Mucosa of stomach (tissue), 1 donor: ENCODE data around the gene RASA4B.
"Not testable (repeated sequence)": the region's sequence is repeated elsewhere in the genome, so short reads cannot be mapped to it uniquely, and the experiment has no call there.

ENCODE experiments used
- H3K27me3 ChIP-seq: one replicate; pipeline ENCODE4 v1.7.0; 2013; ENCODE audit warnings: mild to moderate bottlenecking, low read length; ENCODE audit not compliant: control insufficient read depth, insufficient read depth
- H3K36me3 ChIP-seq: one replicate; pipeline ENCODE4 v1.7.0; 2013; ENCODE audit warnings: low read length; ENCODE audit not compliant: control insufficient read depth, insufficient read depth
- H3K4me1 ChIP-seq: one replicate; pipeline ENCODE4 v1.7.0; 2013; ENCODE audit warnings: mild to moderate bottlenecking, low read length; ENCODE audit not compliant: control insufficient read depth, insufficient read depth
- H3K4me3 ChIP-seq: one replicate; pipeline ENCODE4 v1.7.0; 2013; ENCODE audit warnings: low read length
- H3K9ac ChIP-seq: one replicate; pipeline ENCODE4 v1.7.0; 2013; ENCODE audit warnings: mild to moderate bottlenecking, low read length, moderate library complexity
- H3K9me3 ChIP-seq: one replicate; pipeline ENCODE4 v1.7.0; 2013; ENCODE audit warnings: mild to moderate bottlenecking, low read length, moderate library complexity; ENCODE audit not compliant: control insufficient read depth
- donor health status: Pancreatic carcinoma.

The RASA4B gene

DNA sequence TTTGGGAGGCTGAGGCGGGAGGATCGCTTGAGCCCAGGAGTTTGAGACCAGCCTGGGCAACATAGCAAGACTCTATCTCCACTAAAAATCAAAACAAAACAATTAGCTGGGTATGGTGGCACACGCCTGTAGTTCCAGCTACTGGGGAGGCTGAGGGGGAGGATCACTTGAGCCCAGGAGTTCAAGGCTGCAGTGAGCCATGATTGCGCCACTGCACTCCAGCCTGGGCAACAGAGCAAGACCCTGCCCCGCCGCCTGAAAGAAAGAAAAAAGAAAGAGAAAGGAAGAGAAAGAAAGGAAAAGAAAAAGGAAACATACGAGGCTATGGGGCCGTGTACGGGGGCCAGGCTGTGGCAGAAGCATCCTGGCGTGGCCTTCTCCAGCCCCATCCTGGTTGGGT, 62.6 kb downstream of the RASA4B start:
- not testable (repeated sequence) for H3K36me3 ChIP-seq, H3K4me3 ChIP-seq, H3K9ac ChIP-seq, H3K27me3 ChIP-seq, H3K9me3 ChIP-seq, H3K4me1 ChIP-seq

DNA sequence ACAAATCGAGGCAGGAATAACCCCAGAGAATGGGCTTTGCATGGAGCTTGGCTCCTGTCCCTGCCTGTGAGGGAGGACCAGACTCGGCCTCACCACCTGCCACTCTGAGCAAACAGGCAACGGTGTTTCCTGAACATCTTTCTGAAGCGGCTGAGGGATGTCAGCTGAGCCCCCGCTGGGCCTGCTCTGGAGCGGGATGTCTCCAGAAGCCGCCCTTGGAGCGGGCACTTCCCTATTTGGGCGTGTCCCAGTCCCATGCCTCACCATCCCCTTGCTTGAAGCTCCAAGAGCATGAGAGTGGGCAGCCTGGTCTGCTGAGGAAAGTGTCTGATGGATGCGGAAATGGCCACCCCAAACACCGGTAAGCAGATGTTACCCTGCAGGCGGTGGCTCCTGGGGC, 63.1 kb downstream of the RASA4B start:
- H3K4me3 ChIP-seq = no peak overlapping the region

DNA sequence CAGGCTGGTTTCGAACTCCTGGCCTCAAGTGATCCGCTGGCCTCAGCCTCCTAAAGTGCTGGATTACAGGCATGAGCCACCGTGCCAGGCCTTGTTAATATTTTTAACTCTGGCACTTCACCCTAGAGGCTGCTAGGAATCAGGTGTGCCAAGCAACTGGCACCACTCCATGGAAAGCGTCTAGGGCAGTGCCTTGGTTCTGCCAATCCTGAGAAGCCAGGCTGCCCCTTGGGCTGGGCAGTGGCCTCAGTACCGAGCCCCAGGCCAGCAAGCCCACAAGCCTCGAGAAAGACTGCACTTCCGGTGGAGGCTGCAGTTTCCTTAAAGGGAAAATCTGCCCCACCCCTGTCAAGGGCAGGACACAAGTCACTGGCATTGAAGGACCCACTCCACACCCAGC, 64.3 kb downstream of the RASA4B start:
- Histone ChIP-seq H3K27me3 (no peaks in the 10 kb centered on the region), H3K4me3 (no peak overlapping the region), H3K9me3 (no peaks in the 10 kb centered on the region), H3K36me3 (no peaks in the 10 kb centered on the region), H3K4me1 (no peaks in the 10 kb centered on the region), H3K9ac (no peak overlapping the region)

More for the DNA sequence above, 63.1 kb downstream of the RASA4B start:
- Histone ChIP-seq H3K36me3 (no peaks in the 10 kb centered on the region), H3K4me1 (no peaks in the 10 kb centered on the region), H3K9me3 (no peaks in the 10 kb centered on the region), H3K27me3 (no peaks in the 10 kb centered on the region), H3K9ac (no peak overlapping the region)

DNA sequence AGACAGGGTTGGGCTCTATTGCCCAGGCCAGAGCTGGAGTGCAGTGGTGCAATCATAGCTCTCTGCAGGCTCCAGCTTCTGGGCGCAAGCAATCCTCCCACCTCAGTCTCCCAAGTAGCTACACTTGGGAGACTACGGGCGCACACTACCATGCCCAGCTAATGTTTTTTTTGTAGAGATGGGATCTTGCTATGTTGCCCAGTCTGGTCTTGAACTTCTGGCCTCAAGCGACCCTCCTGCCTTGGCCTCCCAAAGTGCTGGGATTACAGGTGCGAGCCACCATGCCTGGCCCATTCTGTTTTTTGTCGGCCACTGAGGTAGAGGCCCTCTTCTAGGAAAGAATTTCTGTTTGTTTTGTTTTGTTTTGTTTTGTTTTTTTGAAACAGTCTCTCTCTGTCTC, 65.1 kb downstream of the RASA4B start:
- no peak overlapping the region for H3K4me3 ChIP-seq
- no peaks in the 10 kb centered on the region for H3K27me3 ChIP-seq
- H3K9me3 ChIP-seq = no peaks in the 10 kb centered on the region
- no peak overlapping the region for H3K9ac ChIP-seq
- no peaks in the 10 kb centered on the region for H3K4me1 ChIP-seq
- H3K36me3 ChIP-seq = no peaks in the 10 kb centered on the region

DNA sequence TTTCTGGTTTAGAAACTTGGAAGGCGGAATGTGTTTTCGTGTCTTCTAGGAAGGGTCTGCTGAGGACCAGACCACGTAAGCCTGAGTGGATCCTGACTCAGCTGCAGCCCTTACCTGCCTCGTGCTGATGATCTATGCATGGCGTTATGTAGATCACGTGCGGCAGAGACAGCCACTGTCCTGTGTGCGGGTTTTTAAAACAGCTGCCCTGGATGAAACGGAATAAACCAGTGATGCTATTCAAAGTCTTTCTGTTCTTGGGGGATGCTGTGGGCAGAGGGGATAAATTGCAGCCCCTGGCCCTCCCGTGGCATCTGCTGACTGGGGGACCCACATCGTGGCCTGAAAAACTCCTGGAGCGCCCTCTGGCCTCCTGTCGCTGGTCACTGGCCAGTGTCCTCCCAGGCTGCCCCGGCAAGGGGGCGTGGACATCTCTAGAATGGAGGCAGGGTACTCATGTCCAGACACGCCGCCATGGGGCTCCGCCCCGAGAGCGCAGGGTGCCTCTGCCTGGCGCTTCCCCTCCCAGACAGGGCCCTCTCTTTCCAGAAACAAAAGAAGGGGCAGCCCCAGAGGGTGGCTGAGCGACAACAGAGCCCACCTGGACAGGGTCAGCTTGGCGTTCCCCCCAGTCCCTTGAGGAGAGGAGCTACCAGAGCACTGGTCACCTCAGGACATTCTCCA, 66.1 kb downstream of the RASA4B start:
- Histone ChIP-seq H3K4me1 (no peaks in the 10 kb centered on the region), H3K9me3 (no peaks in the 10 kb centered on the region), H3K4me3 (no peak overlapping the region), H3K9ac (no peak overlapping the region), H3K36me3 (no peaks in the 10 kb centered on the region), H3K27me3 (no peaks in the 10 kb centered on the region)

DNA sequence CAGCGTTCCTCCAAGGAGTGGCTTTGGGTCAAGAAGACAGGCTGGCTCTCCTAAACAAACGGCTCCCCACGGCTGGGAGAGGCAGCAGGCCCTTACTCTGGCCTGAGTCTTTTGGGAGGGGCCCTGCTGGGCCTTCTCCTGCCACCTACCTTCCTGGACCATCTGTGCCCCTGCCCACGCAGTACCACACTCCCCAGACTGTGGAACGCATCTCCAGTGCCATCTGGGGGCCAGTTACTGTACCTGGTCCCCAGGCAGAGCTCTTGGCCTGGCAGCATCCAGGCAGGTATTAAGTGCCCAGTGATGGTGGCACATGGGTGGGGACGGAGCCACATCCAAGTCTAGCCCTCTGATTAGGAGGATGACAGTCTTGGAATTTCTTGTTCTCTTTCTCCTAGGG, 67.3 kb downstream of the RASA4B start:
- Histone ChIP-seq H3K36me3 (no peaks in the 10 kb centered on the region), H3K4me3 (no peak overlapping the region), H3K9ac (no peak overlapping the region), H3K4me1 (no peaks in the 10 kb centered on the region), H3K9me3 (no peaks in the 10 kb centered on the region), H3K27me3 (no peaks in the 10 kb centered on the region)

DNA sequence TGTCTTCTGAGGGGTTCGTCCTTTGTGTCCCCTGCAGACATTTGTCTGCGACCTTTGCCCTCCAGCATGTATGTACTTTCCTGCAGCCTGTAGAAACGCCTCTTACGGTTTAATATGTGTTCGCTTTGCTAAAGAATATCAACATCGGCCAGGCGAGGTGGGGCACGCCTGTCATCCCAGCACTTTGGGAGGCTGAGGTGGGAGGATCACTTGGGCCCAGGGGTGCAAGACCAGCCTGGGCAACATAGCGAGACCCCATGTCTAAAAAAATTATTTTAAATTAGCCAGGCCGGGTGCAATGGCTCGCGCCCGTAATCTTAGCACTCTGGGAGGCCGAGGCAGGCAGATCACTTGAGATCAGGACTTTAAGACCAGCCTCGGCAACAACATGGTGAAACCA, 68.4 kb downstream of the RASA4B start:
- H3K36me3 ChIP-seq = no peaks in the 10 kb centered on the region
- no peak overlapping the region for H3K9ac ChIP-seq

DNA sequence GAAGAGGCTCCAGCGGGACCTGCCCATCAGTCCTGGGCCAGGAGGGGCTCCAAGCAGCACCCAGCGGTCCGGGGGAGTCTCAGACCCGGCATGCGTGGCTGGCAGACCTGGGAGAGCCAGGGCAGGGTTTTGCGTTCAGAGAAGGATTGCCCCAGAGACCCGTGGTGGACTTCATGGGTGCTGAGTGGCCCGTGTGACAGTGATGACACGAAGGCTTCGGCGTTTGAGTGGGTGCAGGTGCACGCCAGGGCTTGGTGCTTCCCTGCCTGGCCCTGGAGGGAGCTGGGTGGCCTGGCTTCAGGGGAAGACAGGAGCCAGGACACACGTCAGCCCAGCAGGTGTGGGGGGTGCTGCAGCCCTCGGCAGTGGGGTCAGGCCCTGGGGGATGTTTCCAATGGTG, 70.3 kb downstream of the RASA4B start:
- no peaks in the 10 kb centered on the region for H3K36me3 ChIP-seq
- no peaks in the 10 kb centered on the region for H3K9me3 ChIP-seq
- H3K27me3 ChIP-seq = no peaks in the 10 kb centered on the region
- H3K9ac ChIP-seq = no peak overlapping the region
- H3K4me3 ChIP-seq = no peak overlapping the region
- H3K4me1 ChIP-seq = no peaks in the 10 kb centered on the region

More for the DNA sequence above, 68.4 kb downstream of the RASA4B start:
- H3K9me3 ChIP-seq = no peaks in the 10 kb centered on the region
- no peaks in the 10 kb centered on the region for H3K27me3 ChIP-seq
- H3K4me1 ChIP-seq = no peaks in the 10 kb centered on the region
- H3K4me3 ChIP-seq = no peak overlapping the region

DNA sequence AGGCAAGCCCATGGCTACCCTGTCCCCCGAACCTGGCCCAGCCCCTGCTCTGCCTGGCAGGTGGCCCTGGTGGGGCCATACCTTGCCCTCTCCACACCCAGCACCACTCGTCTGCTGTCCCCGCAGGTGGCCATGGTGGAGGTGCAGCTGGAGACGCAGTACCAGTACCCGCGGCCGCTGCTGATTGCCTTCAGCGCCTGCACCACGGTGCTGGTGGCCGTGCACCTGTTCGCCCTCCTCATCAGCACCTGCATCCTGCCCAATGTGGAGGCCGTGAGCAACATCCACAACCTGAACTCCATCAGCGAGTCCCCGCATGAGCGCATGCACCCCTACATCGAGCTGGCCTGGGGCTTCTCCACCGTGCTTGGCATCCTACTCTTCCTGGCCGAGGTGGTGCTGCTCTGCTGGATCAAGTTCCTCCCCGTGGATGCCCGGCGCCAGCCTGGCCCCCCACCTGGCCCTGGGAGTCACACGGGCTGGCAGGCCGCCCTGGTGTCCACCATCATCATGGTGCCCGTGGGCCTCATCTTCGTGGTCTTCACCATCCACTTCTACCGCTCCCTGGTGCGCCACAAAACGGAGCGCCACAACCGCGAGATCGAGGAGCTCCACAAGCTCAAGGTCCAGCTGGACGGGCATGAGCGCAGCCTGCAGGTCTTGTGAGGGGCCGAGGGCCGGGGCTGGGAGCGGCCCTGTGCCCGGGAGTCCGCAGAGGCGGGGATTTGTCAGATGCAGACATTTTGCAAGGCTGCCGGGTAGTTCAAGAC, 71.0 kb downstream of the RASA4B start:
- Histone ChIP-seq H3K4me3 (no peak overlapping the region), H3K9ac (no peak overlapping the region), H3K27me3 (no peaks in the 10 kb centered on the region), H3K36me3 (no peaks in the 10 kb centered on the region), H3K4me1 (no peaks in the 10 kb centered on the region), H3K9me3 (no peaks in the 10 kb centered on the region)

DNA sequence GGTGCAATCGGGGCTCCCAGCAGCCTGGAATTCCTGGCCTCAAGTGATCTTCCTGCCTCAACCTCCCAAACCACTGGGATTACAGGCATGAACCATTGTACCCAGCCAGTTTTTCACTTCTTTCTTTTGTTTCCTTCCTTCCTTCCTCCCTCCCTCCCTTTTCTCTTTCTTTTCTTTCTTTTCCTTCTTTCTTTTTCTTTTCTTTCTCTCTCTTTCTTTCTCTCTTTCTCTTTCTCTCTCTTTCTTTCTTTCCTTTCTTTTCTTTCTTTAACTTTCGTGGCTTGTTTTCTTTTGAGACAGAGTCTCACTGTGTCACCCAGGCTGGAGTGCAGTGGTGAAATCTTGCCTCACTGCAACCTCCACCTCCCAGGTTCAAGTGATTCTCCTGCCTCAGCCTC, 71.9 kb downstream of the RASA4B start:
- Histone ChIP-seq H3K4me3 (no peak overlapping the region), H3K27me3 (no peaks in the 10 kb centered on the region), H3K36me3 (no peaks in the 10 kb centered on the region), H3K4me1 (no peaks in the 10 kb centered on the region), H3K9ac (no peak overlapping the region), H3K9me3 (no peaks in the 10 kb centered on the region)

DNA sequence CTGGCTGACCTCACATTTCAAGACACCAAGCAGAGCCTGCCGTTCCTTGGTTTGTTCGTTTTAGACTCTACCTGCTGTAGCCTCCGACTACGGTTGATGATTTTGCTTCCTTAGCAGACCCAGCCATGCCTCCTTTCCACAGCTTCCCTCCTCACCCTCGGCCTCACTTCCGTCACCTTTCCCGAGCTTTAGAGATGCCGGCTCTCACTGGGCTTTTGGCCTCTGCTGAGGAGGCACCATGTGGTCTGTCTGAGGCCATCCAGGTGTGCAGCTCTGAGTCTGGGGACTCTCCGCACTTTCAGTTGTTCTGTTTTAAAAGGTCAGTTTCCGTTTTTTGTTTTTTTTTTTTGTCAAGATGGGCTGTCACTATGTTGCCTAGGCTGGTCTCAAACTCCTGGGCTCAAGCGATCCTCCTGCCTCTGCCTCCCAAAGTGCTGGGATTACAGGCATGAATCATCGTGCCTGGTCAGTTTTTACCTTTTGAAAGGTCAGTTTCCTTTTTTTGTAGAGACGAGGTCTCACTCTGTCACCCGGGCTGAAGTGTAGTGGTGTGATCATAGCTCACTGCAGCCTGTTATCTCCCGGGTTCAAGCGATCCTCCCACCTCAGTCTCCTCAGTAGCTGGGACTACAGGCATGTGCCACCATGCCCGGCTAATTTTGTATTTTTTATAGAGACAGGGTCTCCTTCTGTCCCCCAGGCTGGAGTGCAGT, 72.5 kb downstream of the RASA4B start:
- H3K36me3 ChIP-seq = no peaks in the 10 kb centered on the region

More for the DNA sequence above, 72.5 kb downstream of the RASA4B start:
- Histone ChIP-seq H3K9me3 (no peaks in the 10 kb centered on the region), H3K27me3 (no peaks in the 10 kb centered on the region), H3K4me1 (no peaks in the 10 kb centered on the region), H3K9ac (no peak overlapping the region), H3K4me3 (no peak overlapping the region)
